ENCODE results near the gene C2CD2. TPM values are rescaled to one million over a fixed set of nuclear protein-coding genes. Genes with fewer than 3 reads are reported as not detected.

Gene C2CD2
- polyA plus RNA-seq, 1 of the 3 experiments (the other 2 are of a cell fraction): 9.7 TPM

GRCh38 chr21:41965045-41965444 is 11.2 kb upstream of the C2CD2 start:
- H3K79me2 ChIP-seq (ENCODE audit: insufficient read depth): no peaks in the 10 kb centered on the region
- H4K20me1 ChIP-seq (ENCODE audit: insufficient read depth): no peaks in the 10 kb centered on the region
- ChIA-PET CTCF (no interaction called here), POLR2A (no interaction called here)
- no peak overlapping the region for H3K27ac ChIP-seq (ENCODE audit: low read depth in 2 of 2, low read length in 1 of 2)
- 48% methylated on average over 5 of the region's 5 CpGs for WGBS (ENCODE audit: low lambda C conversion rate)
- H3K4me1 ChIP-seq (ENCODE audit: control insufficient read depth in 1 of 2, insufficient read depth in 2 of 2, low read depth in 1 of 2, low read length in 1 of 2): no peaks in the 10 kb centered on the region
- peaks cover 6% of the 10 kb centered on the region; the same call in 1 of the 2 replicates for H3K27me3 ChIP-seq (ENCODE audit: insufficient read depth)
- no peak overlapping the region for H2AFZ ChIP-seq (ENCODE audit: low read depth)
- H3F3A ChIP-seq (replicated peaks; ENCODE audit: insufficient read depth): no peaks in the 10 kb centered on the region
- DNase-seq: no peak
- H3K4me2 ChIP-seq: no peak overlapping the region
- no peak for TF ChIP-seq RXRA (IDR thresholded peaks at IDR 0.05; ENCODE audit: borderline replicate concordance, low read depth)
- no peak for TF ChIP-seq NRF1 (IDR thresholded peaks at IDR 0.05; ENCODE audit: low read depth, low read length)
- no peak for TF ChIP-seq RAD21 (IDR thresholded peaks at IDR 0.05; ENCODE audit: low read length)
- TF ChIP-seq, protein P1, sequence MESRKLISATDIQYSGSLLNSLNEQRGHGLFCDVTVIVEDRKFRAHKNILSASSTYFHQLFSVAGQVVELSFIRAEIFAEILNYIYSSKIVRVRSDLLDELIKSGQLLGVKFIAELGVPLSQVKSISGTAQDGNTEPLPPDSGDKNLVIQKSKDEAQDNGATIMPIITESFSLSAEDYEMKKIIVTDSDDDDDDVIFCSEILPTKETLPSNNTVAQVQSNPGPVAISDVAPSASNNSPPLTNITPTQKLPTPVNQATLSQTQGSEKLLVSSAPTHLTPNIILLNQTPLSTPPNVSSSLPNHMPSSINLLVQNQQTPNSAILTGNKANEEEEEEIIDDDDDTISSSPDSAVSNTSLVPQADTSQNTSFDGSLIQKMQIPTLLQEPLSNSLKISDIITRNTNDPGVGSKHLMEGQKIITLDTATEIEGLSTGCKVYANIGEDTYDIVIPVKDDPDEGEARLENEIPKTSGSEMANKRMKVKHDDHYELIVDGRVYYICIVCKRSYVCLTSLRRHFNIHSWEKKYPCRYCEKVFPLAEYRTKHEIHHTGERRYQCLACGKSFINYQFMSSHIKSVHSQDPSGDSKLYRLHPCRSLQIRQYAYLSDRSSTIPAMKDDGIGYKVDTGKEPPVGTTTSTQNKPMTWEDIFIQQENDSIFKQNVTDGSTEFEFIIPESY (IDR thresholded peaks at IDR 0.05; ENCODE audit: borderline replicate concordance, low read depth): no peak
- TF ChIP-seq JUND (IDR thresholded peaks at IDR 0.05): no peak
- no peak for TF ChIP-seq MXI1 (IDR thresholded peaks at IDR 0.05; ENCODE audit: low read depth, low read length)
- TF ChIP-seq FOXM1 (IDR thresholded peaks at IDR 0.05; ENCODE audit: low read depth): no peak
- no peak for TF ChIP-seq EZH2phosphoT487 (IDR thresholded peaks at IDR 0.05; ENCODE audit: borderline replicate concordance, low read depth)
- TF ChIP-seq RCOR1 (IDR thresholded peaks at IDR 0.05; ENCODE audit: low read length): no peak
- TF ChIP-seq TAF1 (IDR thresholded peaks at IDR 0.05; ENCODE audit: borderline replicate concordance, low read depth, low read length): no peak
- TF ChIP-seq SIN3A (IDR thresholded peaks at IDR 0.05; ENCODE audit: borderline replicate concordance, low read depth, low read length): no peak
- TF ChIP-seq ELF1 (IDR thresholded peaks at IDR 0.05): no peak
- no peak for TF ChIP-seq EP300 (IDR thresholded peaks at IDR 0.05; ENCODE audit: borderline replicate concordance in 1 of 2, low read depth in 1 of 2, low read length in 1 of 2)
- no peak for TF ChIP-seq GABPA (IDR thresholded peaks at IDR 0.05; ENCODE audit: low read depth)
- no peak for TF ChIP-seq TEAD4 (IDR thresholded peaks at IDR 0.05; ENCODE audit: borderline replicate concordance, insufficient read depth)
- TF ChIP-seq FOSL2 (IDR thresholded peaks at IDR 0.05; ENCODE audit: borderline replicate concordance, low read depth): no peak
- TF ChIP-seq, protein P2, sequence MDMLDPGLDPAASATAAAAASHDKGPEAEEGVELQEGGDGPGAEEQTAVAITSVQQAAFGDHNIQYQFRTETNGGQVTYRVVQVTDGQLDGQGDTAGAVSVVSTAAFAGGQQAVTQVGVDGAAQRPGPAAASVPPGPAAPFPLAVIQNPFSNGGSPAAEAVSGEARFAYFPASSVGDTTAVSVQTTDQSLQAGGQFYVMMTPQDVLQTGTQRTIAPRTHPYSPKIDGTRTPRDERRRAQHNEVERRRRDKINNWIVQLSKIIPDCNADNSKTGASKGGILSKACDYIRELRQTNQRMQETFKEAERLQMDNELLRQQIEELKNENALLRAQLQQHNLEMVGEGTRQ (IDR thresholded peaks at IDR 0.05; ENCODE audit: borderline replicate concordance, low read depth, low read length): no peak
- no peak for TF ChIP-seq MAX (IDR thresholded peaks at IDR 0.05; ENCODE audit: low read depth)
- H3K9me3 ChIP-seq: no peaks in the 10 kb centered on the region
- H3K4me3 ChIP-seq (ENCODE audit: low read depth in 2 of 2, low read length in 1 of 2): no peak overlapping the region
- H3K36me3 ChIP-seq (replicated peaks in 1 of 2; ENCODE audit: control insufficient read depth in 1 of 2, insufficient read depth in 2 of 2, low read length in 1 of 2): no peaks in the 10 kb centered on the region
- H3K9me2 ChIP-seq: no peaks in the 10 kb centered on the region
- no peak overlapping the region for H3K9ac ChIP-seq
